Measurements from ENCODE around the gene GDPD3. TPM values are rescaled to one million over a fixed set of nuclear protein-coding genes. Genes with fewer than 3 reads are reported as not detected.

GDPD3 gene
- total RNA-seq, 1 donor from 2014 or later: 0.50 TPM

GRCh38 chr16:30086291-30087140, 26.8 kb downstream of the GDPD3 start:
- H3K36me3 ChIP-seq (ENCODE audit: control insufficient read depth, insufficient read depth, low read length): peaks cover 1% of the 10 kb centered on the region
- no peak for DNase-seq (ENCODE audit: low read depth)
- H3K4me3 ChIP-seq (ENCODE audit: low read depth, low read length): no peak overlapping the region
- no peaks in the 10 kb centered on the region for H3K27me3 ChIP-seq (ENCODE audit: control insufficient read depth, insufficient read depth, low read length)
- TF ChIP-seq CTCF (IDR thresholded peaks at IDR 0.05; ENCODE audit: insufficient read depth, low read length, poor library complexity, severe bottlenecking): no peak

- H3K36me3 ChIP-seq (ENCODE audit: control insufficient read depth, insufficient read depth, low read length): peaks cover 5% of the 10 kb centered on the region
- TF ChIP-seq CTCF (IDR thresholded peaks at IDR 0.05; ENCODE audit: insufficient read depth, low read length, poor library complexity, severe bottlenecking): no peak
- no peak for DNase-seq (ENCODE audit: low read depth)
- no peaks in the 10 kb centered on the region for H3K27me3 ChIP-seq (ENCODE audit: control insufficient read depth, insufficient read depth, low read length)
- no peak overlapping the region for H3K4me3 ChIP-seq (ENCODE audit: low read depth, low read length)
These were observed 27.5 kb downstream of the GDPD3 start for GRCh38 chr16:30085820-30086219.

- no peak for DNase-seq (ENCODE audit: low read depth)
- no peak overlapping the region for H3K4me3 ChIP-seq (ENCODE audit: low read depth, low read length)
- H3K36me3 ChIP-seq (ENCODE audit: control insufficient read depth, insufficient read depth, low read length): peaks cover 5% of the 10 kb centered on the region
- H3K27me3 ChIP-seq (ENCODE audit: control insufficient read depth, insufficient read depth, low read length): no peaks in the 10 kb centered on the region
- no peak for TF ChIP-seq CTCF (IDR thresholded peaks at IDR 0.05; ENCODE audit: insufficient read depth, low read length, poor library complexity, severe bottlenecking)
These were observed 28.1 kb downstream of the GDPD3 start for GRCh38 chr16:30085247-30085646.

- Histone ChIP-seq H3K27me3 (ENCODE audit: control insufficient read depth, insufficient read depth, low read length) (no peaks in the 10 kb centered on the region), H3K4me3 (ENCODE audit: low read depth, low read length) (no peak overlapping the region), H3K36me3 (ENCODE audit: control insufficient read depth, insufficient read depth, low read length) (peaks cover 5% of the 10 kb centered on the region)
- DNase-seq (ENCODE audit: low read depth): no peak
- TF ChIP-seq CTCF (IDR thresholded peaks at IDR 0.05; ENCODE audit: insufficient read depth, low read length, poor library complexity, severe bottlenecking): no peak
These were observed 28.5 kb downstream of the GDPD3 start for GRCh38 chr16:30084816-30085159.

GRCh38 chr16:30084096-30084815, 29.1 kb downstream of the GDPD3 start:
- H3K4me3 ChIP-seq (ENCODE audit: low read depth, low read length): no peak overlapping the region
- H3K36me3 ChIP-seq (ENCODE audit: control insufficient read depth, insufficient read depth, low read length): peaks cover 6% of the 10 kb centered on the region
- H3K27me3 ChIP-seq (ENCODE audit: control insufficient read depth, insufficient read depth, low read length): no peaks in the 10 kb centered on the region
- no peak for DNase-seq (ENCODE audit: low read depth)
- TF ChIP-seq CTCF (IDR thresholded peaks at IDR 0.05; ENCODE audit: insufficient read depth, low read length, poor library complexity, severe bottlenecking): no peak

Measured in kidney epithelial cell (primary cell).